GM18507 (cell line): ENCODE data around the gene CDH11.

Source experiments
- DNase-seq: peaks from one replicate; pipeline ENCODE4 v3.0.0; 2011; ENCODE audit warnings: low read depth; ENCODE audit not compliant: insufficient read length; ENCODE audit errors: extremely low spot score
- FAIRE-seq: peaks from 2 replicates; lab custom pipeline; 2011; peaks lifted over from hg19 to GRCh38; lab: Jason Lieb, UNC

Gene CDH11

GRCh38 chr16:64996641-64997040 is 125.2 kb downstream of the CDH11 start:
- DNase-seq (no peak), FAIRE-seq (no peak)

- FAIRE-seq (no peak), DNase-seq (no peak)
These were observed 128.4 kb downstream of the CDH11 start for GRCh38 chr16:64993464-64993863.

GRCh38 chr16:64991001-64991400 is 130.9 kb downstream of the CDH11 start:
- DNase-seq = no peak
- no peak for FAIRE-seq

GRCh38 chr16:64990101-64990500 is 131.8 kb downstream of the CDH11 start:
- DNase-seq (no peak), FAIRE-seq (no peak)

GRCh38 chr16:64989050-64989449 is 132.8 kb downstream of the CDH11 start:
- FAIRE-seq = no peak

GRCh38 chr16:64983963-64984362 is 137.9 kb downstream of the CDH11 start:
- no peak for DNase-seq
- no peak for FAIRE-seq

More at GRCh38 chr16:64989050-64989449, 132.8 kb downstream of the CDH11 start:
- no peak for DNase-seq

- no peak for DNase-seq
These were observed 138.6 kb downstream of the CDH11 start for GRCh38 chr16:64983231-64983630.

GRCh38 chr16:64982581-64982980 is 139.3 kb downstream of the CDH11 start:
- FAIRE-seq (no peak), DNase-seq (no peak)

More at GRCh38 chr16:64983231-64983630, 138.6 kb downstream of the CDH11 start:
- no peak for FAIRE-seq

- FAIRE-seq (no peak), DNase-seq (no peak)
These were observed 140.1 kb downstream of the CDH11 start for GRCh38 chr16:64981568-64982281.

GRCh38 chr16:64977206-64977920 is 144.5 kb downstream of the CDH11 start:
- no peak for FAIRE-seq
- no peak for DNase-seq

GRCh38 chr16:64975821-64976220 is 146.0 kb downstream of the CDH11 start:
- FAIRE-seq = no peak

GRCh38 chr16:64974381-64974780 is 147.5 kb downstream of the CDH11 start:
- FAIRE-seq (no peak), DNase-seq (no peak)

More at GRCh38 chr16:64975821-64976220, 146.0 kb downstream of the CDH11 start:
- no peak for DNase-seq

GRCh38 chr16:64973171-64973570 is 148.7 kb downstream of the CDH11 start:
- DNase-seq (no peak), FAIRE-seq (no peak)

- no peak for FAIRE-seq
- DNase-seq = no peak
These were observed 150.7 kb downstream of the CDH11 start for GRCh38 chr16:64971171-64971570.

GRCh38 chr16:64969221-64969620 is 152.6 kb downstream of the CDH11 start:
- DNase-seq = no peak
- FAIRE-seq = no peak

- DNase-seq (no peak), FAIRE-seq (no peak)
These were observed 153.3 kb downstream of the CDH11 start for GRCh38 chr16:64968539-64968938.

- FAIRE-seq (no peak), DNase-seq (no peak)
These were observed 157.7 kb downstream of the CDH11 start for GRCh38 chr16:64964126-64964540.

GRCh38 chr16:64962786-64963185 is 159.1 kb downstream of the CDH11 start:
- no peak for FAIRE-seq
- no peak for DNase-seq

- FAIRE-seq = no peak
- no peak for DNase-seq
These were observed 164.6 kb downstream of the CDH11 start for GRCh38 chr16:64957246-64957645.

GRCh38 chr16:64952177-64952576 is 169.7 kb downstream of the CDH11 start:
- DNase-seq = no peak
- no peak for FAIRE-seq

GRCh38 chr16:64951193-64951592 is 170.7 kb downstream of the CDH11 start:
- DNase-seq (no peak), FAIRE-seq (no peak)
